Activated CD4-positive, alpha-beta T cell treated with anti-CD3 and anti-CD28 coated beads for 1 hour (primary cell): ENCODE results near the gene PLEKHA8.

ENCODE experiments used
- DNase-seq: peaks from one replicate; pipeline ENCODE4 v3.0.0-alpha.2; 2020

Gene PLEKHA8

DNA sequence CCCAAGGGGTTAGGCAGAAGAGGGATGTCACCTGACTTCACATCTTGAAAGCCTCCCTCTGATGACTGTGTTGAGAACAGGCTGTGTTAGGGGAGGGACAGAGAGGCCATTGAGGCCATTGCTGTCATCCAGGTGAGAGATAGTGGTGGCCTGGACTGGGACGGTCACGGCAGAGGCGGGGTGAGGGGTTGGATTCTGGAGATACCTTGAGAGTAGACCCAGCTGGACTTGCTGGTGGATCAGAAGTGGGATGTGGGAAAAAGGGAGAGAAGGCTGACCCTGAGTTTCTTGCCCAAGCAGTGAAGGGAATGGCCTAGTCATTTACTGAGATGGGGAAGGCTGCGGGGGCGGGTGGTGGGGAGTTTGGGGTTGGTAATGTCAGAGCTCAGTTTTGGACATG, 120.2 kb downstream of the PLEKHA8 start:
- DNase-seq, result no peak

DNA sequence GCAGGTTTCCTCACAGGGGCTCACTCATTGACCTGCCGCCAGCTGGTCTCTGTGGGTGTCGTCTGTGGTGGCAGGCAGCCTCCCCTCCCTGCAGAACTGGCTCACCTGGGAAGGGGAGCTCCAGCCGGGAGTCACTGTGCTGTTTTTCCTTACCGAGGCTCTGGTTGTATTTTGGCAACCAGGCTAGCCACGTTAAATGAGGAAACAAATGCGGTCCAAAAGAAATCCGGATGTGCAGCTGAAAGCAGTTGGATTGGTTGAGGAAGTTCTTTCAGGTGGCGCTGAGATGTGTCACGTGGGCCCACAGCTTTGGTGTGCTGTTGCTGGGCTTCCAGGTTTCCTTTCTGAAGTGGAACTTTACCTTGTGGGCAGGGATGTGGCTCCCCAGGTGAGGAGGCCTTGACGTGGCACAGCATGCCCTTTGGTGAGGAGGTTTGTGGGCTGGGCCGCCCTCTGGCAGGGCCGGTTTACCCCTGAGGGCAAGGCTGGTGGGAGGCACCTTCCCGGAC, 120.8 kb downstream of the PLEKHA8 start:
- DNase-seq, result no peak

DNA sequence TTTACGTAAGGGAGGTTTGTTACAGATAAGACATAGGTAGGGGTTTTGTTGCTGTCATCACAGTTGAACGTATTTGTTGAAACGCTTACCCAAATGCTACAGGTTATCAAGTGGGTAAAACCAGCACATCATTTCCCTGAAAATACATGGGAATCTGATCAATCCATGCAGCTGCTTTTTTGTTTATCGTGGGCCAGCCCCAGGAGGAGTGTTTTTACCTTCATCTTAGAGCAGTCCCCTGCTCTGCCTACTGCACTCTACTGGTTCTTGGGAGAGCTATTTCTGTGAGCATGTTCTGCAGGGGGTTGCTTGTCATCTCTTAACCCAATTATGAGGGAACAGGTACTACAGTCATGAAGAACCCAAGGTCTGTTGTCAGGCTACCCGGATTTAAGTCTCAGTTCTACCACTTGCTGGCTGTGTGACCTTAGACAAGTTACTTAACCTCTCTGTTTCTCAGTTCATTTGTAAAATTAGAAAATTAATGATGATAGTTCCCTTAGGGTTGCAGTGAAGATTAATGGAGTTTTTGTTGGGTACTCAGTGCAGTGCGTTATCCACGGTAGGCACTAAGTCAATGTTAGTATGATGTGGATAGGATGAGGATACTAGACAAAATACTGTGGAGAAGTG, 121.5 kb downstream of the PLEKHA8 start:
- DNase-seq, result no peak

DNA sequence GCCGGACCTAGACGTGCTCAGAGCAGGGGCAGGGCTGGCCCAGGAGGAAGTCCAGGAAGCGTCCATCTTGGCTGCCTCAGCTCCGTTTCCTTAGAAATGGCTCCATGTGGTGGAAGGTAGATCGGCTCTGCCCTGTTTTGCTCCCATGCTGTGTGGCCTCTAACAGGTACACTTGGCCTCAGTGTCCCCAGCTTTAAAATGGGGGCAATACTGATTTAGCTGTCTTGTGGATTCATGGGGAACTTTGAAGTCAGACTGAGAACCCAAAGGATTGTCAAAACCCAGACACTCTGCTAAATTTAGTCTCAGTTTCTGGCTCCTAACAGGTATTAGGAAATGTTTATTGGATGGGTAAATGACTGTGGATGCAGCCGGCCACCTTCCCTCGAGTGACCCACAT, 122.5 kb downstream of the PLEKHA8 start:
- DNase-seq, result no peak

DNA sequence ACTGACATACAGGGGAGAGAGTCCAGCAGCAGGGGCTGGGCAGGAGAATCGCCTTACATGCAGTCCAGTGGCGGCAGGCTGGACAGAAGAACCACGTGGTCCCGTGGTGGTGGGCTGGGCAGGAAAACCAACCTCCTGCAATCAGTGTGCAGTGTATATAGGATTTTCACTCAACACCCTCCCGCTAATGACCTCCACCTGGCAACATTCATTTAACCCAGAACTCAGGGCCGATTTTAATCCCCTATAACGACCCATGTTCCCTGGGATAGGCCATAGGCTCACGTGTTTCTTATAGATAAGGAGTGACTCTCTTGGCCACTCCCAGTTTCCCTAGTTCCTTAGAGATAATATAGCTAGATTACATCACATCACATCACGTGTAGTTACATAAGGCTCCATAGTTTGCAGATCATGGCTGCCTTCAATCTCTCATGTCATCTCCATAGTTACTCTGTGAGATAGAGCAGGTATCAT, 125.9 kb downstream of the PLEKHA8 start:
- no peak for DNase-seq

DNA sequence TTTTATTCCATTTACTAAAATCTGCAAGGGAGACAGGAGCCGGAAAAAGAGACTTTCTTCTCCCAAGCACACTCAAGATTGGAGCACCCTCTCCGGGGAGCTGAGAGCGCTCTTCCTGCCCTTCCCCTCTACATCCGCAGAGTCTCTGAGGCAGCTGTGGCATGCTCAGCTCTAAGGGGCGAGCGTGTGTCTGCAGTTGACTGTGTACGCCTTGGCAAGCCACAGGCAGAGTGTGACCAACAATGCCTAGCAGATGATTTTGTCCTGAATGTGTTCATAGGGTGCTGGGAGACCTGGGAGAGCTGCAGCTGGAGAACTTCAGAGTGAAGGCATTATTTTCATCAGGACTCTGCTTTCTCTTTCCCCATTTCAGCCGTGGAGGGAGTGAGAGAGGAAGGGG, 127.3 kb downstream of the PLEKHA8 start:
- DNase-seq, result no peak

DNA sequence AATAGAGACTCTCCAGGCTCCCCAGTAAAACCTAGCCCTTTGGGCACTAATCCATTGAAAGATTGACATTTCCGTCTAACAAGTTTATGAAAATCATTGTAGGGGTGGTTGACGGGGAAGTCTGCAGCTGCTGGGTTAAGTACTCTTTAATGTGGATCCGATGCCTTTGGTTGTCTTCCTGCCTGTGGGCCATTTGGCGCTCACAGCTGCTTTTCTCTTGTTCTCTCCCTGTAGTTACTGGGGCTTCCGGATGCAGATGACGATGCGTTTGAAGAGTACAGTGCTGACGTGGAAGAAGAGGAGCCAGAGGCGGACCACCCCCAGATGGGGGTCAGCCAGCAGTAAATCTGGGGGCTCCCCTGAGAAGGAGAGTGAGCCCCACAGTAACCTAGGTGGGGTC, 129.0 kb downstream of the PLEKHA8 start:
- DNase-seq, result no peak

DNA sequence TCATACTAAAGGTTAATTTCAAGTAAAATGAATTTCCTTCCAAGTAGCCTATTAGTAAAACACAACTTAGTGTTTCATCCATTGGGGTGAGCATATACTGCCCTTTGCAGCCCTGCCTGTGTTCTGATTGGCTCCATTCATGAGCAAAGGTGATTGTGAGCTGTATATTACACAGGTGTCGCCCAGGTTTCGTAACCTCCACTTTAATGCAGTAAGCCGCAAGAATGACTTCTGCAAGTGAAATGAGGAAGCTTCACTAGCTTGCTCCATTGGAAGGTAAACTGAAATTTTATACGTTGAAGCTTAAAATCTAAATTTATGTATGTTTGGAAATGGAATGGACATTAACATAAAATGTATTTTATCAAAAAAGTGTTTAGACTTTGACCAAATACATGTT, 131.0 kb downstream of the PLEKHA8 start:
- no peak for DNase-seq

DNA sequence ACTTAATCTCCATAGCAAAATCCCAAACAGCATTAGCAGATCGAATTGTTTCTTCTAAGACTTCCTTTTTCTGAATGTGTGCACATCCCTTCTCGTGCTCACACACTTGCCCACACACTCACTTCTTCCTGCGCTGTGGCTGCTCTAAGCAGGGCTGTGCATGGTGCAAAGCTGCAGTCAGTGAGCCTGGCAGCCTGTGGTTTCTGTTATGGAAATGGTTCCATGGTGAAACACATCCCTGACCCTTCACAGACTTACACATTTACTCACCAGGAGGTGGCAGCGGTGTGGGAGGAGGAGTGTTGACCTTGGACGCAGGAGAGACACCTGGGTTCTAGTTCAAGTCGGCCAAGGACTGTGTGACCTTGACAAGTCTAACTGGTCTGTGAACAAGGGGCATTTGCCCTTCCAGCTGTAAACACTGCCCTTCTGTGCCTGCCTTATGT, 131.5 kb downstream of the PLEKHA8 start:
- no peak for DNase-seq

DNA sequence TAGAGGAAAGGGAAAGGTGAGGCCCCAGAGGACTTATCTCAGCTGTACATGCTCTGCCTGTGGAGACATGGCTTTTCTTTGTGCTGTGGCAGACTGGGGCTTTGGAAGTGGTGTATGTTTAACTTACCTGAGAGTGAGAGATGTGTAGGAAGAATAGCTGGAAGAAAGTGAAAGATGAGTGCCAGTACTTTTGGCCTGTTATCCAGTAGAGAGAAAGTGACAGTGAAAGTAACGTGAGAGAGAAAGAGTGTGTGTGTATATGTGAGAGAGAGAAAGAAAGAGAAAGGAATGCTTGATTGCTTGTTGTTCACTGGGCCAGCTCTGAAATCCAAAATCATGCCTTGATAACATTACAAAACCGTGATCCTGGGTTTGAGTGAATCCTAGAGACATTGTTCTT, 132.1 kb downstream of the PLEKHA8 start:
- no peak for DNase-seq

DNA sequence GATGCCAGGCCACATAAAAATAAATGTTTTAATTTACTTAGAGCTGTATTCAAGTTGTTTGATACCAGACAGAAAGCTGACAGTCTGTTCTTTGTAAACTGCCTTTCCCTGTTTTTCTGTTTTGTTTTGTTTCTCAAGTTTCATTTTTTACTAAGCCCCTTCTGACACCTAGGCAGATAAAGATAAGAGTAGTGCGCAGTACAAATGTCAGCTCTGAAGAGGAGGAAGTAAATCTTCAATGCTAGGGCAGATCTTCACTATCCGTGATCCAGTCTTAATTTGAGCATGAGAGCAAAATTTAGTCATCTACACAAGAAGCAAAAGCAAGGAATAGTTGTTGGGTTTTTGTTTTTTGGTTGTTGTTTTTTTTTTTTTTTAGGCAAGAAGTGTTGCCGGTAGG, 133.9 kb downstream of the PLEKHA8 start:
- no peak for DNase-seq

DNA sequence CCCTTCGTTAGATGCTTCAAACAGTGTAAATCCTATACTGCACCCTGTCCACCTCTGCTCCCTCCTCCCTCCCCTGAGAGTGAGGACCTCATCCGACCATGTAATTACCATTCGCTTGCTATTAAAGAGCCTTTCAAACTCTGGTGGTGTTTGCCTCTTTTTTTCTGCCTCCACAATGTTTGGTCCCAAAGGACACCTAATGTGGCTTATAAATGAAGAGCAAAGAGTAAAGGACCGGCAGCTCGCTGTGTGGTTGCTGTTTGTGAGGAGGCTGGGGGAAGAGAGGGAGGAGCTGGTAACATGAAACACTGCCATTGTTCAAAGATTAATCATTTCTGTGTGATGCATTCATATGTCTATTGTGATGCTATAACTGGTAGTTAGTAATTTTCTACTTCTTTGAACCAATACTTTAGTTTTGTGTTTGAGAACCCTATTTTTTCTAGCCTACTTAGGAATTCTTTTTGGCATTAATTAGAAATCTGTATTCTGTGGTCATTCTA, 134.5 kb downstream of the PLEKHA8 start:
- DNase-seq, result no peak

DNA sequence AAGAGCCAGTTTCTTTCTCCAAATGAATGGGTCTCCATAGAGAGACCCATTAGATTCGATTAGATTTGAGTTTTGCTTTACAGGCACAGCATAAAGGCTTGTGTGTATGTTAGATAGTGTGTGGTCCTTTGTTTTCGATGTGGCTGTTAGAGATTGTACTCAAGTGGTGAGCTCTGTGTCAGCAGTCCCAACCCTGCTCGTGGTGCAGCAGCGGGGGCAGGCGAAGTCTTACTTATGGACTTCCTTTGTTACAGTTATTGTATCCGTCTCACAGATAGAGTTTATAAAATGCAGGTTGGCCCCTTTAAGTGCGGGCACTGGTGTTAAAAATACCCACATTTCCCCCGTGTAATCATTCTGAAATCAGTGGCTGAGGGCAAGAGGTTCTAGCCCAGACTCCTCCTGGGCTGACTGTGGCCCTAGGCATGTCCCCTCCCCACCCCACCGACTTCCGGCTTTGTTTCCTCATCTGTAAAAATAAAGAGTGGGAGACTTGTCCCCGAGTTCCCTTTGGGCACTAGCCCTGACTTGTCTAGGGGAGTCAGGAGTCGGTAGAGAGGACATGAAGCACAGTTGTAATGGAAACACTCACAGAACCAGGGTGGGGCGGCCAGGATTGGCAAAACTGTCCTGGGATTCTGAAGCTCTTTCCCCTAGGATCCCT, 135.2 kb downstream of the PLEKHA8 start:
- DNase-seq, result no peak

DNA sequence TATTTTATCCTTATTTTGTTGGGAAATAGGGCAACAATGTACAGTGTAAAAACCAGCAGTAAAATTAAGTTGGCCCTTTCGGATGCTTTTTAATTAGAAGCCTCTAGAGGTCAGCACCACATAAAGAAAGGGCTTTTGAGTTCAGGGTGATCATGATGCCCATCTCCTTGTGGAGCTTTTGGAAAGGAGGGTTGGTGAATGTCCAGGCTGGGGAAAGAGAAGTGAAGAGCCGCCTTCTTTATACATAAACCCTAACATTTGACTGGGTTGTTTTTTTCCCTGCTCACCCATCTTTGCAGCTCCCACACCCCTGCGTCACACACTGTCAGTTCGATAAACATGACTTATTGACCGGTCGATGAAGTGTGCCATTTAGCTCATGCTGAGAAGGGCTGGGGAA, 136.4 kb downstream of the PLEKHA8 start:
- no peak for DNase-seq

DNA sequence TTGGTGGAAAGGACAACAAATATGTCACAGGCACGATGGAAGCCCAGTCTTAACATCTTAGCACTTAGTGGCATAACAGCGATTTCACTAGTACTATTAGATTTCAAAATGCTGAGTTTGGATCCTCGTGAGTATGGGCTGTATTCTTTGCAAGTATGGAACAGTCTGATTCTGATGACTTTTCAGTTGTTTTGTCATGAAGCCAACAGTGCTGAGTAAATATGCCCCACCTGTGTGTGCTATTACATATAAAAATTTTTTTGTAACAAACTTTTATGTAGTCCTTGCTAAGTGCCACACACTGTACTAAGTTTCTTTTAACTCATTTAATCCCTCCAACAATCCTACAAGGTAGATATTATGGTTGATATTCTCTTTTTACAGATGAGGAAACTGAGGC, 137.4 kb downstream of the PLEKHA8 start:
- DNase-seq, result no peak

DNA sequence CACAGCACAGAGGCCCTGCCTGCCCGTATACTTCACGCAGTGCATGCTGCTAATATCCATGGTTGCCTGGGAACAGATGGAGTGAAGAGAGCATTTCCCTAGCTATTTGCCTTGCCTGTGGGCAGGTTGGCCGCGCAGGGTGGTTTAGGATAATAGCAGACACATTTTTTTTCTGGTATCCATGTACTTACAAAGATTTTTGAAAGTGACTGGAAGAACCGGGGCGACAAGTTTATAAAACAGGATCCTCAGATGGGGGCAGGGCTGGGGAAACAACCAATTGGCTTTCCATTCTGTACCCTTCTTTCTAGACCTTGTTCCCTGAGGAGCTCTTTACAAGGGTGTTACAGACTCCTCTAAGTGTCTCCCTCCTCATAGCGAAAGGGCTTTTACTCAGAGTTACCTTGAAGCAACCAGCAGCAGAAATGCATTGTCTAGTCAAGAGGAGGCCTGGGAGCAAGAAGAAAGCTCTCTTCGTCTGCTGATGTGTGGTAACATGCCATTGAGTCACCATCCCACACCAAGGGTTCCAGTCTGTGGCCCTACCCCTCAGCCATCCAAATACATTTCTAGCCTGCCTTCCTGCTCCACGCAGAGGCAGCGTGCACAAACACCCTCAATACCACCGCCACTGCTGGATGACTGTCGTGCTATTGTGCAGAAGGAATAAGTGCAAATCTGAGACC, 138.1 kb downstream of the PLEKHA8 start:
- no peak for DNase-seq

DNA sequence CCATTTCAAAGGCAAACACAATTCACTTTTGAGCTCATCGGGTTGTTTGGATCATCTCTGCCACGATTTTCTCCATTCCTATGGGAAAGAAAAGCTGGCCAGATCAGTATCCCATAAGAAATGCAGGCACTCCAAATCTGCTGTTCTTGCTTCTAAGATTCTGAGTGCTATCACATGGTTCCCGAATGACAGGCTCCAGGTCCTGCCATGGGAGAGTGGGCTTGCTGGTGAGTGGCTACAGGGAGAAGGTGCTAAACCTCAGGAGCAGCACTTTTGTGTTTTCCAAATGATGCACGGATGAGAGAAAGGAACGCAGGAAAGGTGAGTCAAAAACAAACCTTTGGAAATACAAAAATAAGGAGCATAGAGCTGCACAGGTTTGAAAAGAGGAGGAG, 138.6 kb downstream of the PLEKHA8 start:
- no peak for DNase-seq

DNA sequence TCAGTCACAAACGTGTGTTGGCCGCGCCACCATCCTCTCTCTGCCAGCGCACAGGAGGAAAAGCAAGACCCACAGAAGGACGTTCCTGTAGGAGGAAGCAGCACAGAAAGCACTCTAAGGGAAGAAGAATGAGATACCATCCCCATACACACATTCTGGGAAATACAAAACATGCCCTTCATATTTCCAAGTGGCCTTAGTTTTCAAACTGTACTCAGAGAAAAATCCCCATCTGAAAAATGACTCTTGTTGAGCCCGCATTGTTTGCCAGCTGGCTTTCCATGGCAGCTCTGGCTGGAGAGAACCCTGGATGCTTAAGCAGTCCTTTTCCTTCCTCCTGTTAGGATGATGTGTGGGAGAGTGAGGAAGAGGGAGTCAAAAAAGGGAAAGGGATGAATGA, 139.7 kb downstream of the PLEKHA8 start:
- DNase-seq, result no peak

DNA sequence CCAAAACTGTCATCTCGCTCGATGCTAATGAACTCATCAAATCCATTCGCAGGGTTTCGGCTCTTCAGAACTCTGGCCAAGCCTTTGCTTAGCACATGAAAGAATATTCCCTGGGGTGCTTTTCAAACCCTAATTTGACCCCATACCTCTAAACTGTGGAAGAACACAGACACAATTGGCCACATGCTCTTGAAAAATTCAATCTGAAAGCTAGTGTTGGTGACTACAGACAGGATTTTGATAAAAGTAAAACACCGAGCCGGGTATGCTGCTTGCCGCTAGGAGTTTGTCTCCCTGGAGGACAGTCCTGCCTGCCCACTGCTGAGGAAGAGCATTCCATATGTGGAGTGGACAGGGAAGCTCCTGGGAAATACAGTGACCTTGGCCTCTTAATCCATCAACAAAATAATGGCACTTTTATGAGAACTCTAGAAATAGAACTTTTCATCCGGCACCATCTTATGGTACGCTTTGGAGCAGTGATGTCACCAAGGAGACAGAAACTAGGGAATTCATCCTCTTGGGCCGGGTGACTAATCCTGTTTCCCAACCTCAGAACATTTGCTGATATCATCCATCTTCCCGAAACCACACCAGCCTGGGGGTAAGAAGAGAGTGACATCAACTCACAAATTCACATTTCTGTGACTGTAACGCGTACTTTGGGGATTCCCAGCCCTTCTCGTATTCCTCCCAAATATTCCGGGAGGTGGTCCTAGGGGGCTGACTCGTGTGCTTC, 140.8 kb downstream of the PLEKHA8 start:
- no peak for DNase-seq

DNA sequence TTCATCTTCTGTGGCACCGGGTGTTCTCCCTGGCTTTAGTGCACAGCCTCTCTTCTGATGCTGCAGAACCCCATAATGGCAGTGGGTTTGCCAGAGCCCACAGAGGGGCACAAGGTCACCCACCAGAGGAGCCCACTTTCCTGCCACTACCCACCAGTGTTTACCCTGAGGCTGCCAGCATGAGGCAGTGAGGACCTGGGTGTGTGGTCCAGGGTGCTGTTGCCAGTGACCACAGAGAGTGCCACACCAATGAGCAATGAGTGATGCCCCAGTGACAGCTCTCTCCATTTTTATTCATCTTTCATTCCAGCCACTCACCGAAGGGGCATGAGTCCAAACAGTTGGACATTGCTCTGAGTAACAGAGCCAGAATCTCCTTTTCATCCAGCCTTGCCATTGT, 141.4 kb downstream of the PLEKHA8 start:
- no peak for DNase-seq

DNA sequence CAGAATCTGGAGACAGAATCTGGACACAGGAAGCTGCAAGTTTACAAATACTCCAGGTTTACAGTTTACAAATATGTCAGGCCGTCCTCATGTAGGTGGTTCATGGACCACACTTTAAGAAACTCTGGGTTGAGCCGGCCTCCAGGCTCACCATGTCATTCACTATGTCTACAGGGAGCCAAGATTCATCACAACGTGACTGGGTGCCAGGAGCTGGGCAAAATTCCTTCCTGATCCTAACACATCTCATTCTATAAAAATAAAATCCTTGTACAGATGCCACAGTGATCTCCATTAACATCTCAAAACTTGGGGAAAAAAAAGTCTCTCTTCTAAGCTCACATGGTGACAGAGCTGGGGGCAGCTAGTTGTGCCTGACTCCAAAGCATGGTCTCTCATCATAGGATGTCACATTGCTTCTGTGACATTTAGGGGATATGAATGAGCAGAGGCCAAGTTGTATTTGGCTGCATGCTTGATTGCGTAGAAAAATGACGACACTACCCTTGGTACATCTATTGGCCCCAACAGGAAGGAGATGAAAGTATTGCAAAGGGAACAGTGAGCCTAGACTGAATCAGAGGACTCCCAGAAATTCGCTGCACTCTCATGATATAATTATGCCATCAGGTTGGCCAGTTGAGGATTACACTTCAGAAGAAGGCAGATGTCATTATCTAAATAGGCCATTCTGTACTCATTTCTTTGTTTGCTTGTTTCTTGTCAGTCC, 142.4 kb downstream of the PLEKHA8 start:
- DNase-seq, result no peak

DNA sequence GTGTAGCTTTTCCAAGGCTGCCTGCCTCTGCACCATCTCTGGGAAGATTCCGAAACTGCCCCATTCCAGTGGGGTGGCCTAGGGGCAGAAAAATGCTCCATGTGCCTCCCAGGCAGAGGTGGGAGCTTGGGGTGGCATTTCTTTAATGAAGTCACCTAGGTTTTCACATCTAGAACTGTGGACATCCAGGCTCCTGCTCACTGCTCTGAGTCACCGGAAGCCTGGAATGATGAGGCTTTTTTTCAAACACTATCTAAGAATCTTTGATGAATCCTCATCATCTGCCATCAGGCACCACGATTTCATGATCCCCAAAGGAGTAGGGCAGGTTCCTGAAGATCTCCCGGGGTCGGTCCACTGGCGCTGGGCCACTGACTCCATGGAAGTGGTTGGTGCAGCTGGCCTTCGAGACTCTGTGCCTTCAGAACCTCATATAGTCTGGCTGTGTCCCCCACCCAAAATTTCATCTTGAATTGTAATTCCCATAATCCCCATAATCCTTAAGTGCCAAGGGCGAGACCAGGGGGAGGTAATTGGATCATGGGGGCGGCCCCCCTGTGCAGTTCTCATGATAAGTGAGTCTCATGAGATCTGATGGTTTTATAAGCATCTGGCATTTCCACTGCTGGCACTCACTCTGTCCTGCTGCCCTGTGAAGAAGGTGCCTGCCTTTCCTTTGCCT, 143.7 kb downstream of the PLEKHA8 start:
- no peak for DNase-seq
